GM06990 (cell line): Measurements from ENCODE around the gene CCDC85C.

Experiments
- DNase-seq: peaks from one replicate; pipeline ENCODE4 v3.0.0-alpha.2; 2011; ENCODE audit not compliant: insufficient read length; ENCODE audit errors: extremely low read depth
- H3K27me3 ChIP-seq: replicated peaks from 2 replicates; pipeline ENCODE4 v1.6.0; 2011; ENCODE audit warnings: low read length; ENCODE audit not compliant: control insufficient read depth, insufficient read depth
- H3K36me3 ChIP-seq: 2 replicates; pipeline ENCODE4 v1.5.1; 2011; ENCODE audit warnings: low read length; ENCODE audit not compliant: control insufficient read depth, insufficient read depth
- H3K4me3 ChIP-seq: replicated peaks from 2 replicates; pipeline ENCODE4 v1.5.1; 2011; ENCODE audit warnings: low read depth, mild to moderate bottlenecking, control low read depth, low read length
- TF ChIP-seq, protein P1 (sequence below): IDR thresholded peaks from 2 replicates; pipeline ENCODE4 v1.5.1; 2011; ENCODE audit warnings: low read length, control low read depth, mild to moderate bottlenecking, inconsistent platforms; ENCODE audit not compliant: insufficient read depth, poor library complexity, severe bottlenecking

The CCDC85C gene

DNA sequence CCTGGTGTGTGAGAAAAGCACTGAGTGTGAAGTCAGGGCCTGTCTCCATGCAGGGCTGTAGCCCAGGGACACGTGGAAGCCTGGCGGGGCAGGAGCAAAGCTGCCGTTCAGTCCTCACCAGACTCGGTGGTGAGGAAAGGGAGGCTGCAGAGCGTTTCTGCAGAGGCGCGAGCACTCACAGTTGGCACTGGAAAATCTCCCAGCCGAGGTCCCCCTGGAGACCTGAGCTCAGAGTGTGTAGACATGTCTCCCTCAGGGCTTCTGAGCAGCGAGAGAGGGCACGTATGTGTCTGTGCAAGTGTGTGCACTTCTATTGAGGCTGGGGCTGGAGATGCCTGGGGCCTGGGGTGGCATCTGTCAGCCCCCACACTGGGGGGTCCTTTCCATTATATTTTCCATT is 29.9 kb upstream of the CCDC85C start:
- TF ChIP-seq, protein P1, sequence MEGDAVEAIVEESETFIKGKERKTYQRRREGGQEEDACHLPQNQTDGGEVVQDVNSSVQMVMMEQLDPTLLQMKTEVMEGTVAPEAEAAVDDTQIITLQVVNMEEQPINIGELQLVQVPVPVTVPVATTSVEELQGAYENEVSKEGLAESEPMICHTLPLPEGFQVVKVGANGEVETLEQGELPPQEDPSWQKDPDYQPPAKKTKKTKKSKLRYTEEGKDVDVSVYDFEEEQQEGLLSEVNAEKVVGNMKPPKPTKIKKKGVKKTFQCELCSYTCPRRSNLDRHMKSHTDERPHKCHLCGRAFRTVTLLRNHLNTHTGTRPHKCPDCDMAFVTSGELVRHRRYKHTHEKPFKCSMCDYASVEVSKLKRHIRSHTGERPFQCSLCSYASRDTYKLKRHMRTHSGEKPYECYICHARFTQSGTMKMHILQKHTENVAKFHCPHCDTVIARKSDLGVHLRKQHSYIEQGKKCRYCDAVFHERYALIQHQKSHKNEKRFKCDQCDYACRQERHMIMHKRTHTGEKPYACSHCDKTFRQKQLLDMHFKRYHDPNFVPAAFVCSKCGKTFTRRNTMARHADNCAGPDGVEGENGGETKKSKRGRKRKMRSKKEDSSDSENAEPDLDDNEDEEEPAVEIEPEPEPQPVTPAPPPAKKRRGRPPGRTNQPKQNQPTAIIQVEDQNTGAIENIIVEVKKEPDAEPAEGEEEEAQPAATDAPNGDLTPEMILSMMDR: no peak
- no peak for DNase-seq
- H3K36me3 ChIP-seq: no peaks in the 10 kb centered on the region
- H3K27me3 ChIP-seq: no peaks in the 10 kb centered on the region; the same call in 1 of the 2 replicates
- no peak overlapping the region for H3K4me3 ChIP-seq

DNA sequence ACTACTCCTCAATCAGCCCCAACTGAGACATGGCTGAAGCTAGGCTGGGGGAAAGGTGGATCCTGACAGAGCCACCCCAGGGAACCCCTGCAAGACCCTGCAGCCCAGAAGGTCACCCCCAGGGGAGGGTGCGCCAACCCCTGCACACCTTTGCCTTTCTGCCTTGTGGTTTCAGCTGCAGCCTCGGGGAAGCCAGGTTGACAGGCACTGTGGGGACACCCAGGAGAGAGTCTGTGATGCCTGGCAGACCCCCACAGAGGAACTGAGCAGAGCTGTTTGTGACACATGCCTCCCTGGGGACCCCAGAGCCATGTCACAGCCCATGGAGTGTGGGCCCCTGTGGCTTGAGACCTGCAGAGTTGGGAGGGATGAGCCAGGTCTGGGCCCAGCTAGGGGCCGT is 29.1 kb upstream of the CCDC85C start:
- DNase-seq: no peak
- TF ChIP-seq, protein P1: no peak
- Histone ChIP-seq H3K36me3 (no peaks in the 10 kb centered on the region), H3K4me3 (no peak overlapping the region), H3K27me3 (no peaks in the 10 kb centered on the region; the same call in 1 of the 2 replicates)

DNA sequence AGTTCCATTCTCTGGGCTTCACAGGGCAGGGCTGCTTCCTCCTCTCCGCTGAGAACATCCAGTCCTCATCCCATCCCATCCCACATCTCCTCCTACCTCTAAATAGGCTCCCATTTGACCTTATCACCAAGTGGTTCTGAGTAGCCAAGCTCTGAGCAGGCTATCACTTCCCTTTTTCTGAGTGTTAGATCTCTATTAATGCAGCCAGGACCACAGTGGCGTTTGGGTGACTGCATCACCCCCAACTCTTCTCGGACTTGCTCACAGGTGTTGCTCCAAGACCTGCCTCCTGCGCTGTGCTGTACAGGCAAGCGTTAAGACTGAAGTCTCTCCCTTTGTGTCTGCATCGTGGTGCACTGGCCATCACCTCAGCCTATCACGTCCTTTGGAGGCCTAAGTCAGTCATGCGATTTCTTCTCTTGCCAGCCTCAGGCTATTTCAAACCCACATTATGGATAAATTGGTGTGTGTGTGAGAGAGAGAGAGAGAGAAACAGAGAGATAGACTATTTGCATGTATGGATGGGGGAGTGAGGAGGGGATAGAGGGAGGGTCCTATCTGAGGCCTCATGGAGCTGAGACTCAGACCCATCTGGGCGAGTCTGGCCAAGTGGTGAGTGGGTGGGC is 28.5 kb upstream of the CCDC85C start:
- Histone ChIP-seq H3K27me3 (no peaks in the 10 kb centered on the region; the same call in 1 of the 2 replicates), H3K36me3 (no peaks in the 10 kb centered on the region), H3K4me3 (no peak overlapping the region)
- DNase-seq: no peak
- TF ChIP-seq, protein P1: no peak

DNA sequence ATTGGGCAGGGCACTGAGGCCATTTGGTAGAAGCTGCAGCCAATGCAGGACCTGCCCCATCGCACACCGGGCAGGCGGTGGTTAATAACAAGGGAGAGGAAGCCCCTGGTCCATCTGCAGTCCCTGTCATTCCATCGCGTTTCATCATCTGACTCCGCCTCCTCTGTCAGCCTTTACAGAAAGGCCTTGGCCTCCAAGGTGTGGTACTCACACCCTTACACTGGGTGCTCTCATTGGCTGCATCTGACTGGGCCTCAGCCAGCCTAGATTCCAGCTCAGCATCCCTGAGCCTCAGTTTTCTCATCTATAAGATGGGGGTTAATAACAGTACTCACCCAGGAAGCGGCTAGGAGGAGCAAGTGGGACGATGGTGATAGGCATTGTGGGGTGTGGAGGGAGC is 26.2 kb upstream of the CCDC85C start:
- DNase-seq: no peak

DNA sequence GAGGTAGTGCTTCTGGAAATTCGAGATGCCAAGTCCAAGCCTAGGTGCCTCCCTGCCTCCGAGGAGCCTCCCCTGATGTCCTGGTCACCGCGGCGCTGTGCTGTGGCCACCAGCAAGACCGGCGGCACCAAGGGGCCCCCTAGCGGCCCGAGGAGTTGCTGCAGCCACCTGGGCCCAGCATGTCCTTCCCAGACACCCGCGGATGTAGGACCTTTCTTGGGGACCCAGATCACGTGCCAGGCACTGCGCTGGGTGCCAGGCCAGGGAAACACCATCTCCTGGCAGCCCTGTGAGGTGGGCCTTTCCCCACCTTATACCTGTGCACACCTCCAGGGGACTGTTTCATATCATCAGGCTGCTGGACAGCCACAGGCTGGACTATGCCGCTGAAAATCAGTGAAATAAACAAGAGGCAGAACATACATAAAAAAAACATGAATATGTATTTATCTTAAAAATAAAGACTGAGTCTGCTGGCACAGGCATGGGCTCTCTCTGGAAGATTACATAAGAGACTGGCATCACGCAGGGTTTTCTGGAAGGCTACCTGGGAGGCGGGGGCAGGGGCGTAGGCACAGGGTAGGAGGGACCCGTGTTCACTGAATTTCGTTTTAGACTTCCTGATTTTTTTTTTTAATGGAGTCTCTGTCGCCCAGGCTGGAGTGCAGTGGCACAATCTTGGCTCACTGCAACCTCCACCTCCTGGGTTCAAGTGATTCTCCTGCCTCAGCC is 25.0 kb upstream of the CCDC85C start:
- Histone ChIP-seq H3K36me3 (no peaks in the 10 kb centered on the region), H3K27me3 (no peaks in the 10 kb centered on the region; the same call in 1 of the 2 replicates), H3K4me3 (no peak overlapping the region)
- peak; percentile 41 for DNase-seq
- TF ChIP-seq, protein P1: peak; percentile 98

More for the DNA sequence above, 26.2 kb upstream of the CCDC85C start:
- no peak overlapping the region for H3K4me3 ChIP-seq
- no peaks in the 10 kb centered on the region; the same call in 1 of the 2 replicates for H3K27me3 ChIP-seq
- TF ChIP-seq, protein P1: no peak
- H3K36me3 ChIP-seq: no peaks in the 10 kb centered on the region
